K562 (cell line): ENCODE results near the gene ASPRV1. TPM values are rescaled to one million over a fixed set of nuclear protein-coding genes. Genes with fewer than 3 reads are reported as not detected.

Source experiments
- ATAC-seq: fragments of 200-7000 bp; cut with Tn5 transposase; 3 replicates; pipeline ENCODE4 v1.9.1; 2020; ENCODE audit warnings: moderate library complexity
- BruUV-seq: library from RNA; stranded (reverse); fragments of 400-500 nt; replicated peaks from 2 replicates; lab custom pipeline; 2021; lab: Mats Ljungman, UMichigan
- CTCF ChIA-PET: fragments of 300-600 bp; formaldehyde crosslinking; extraction: SDS; loops from one replicate; lab custom pipeline; 2021; ENCODE audit warnings: low intra/inter-chr PET ratio; lab: Yijun Ruan, JAX
- POLR2A ChIA-PET: fragments of 300-600, 350-650 bp; sonication (Branson Sonifier 250); formaldehyde crosslinking; extraction: SDS; loops from one replicate; lab custom pipeline; 2021; ENCODE audit warnings: antibody characterized with exemption, inconsistent platforms; lab: Yijun Ruan, JAX
- DNase-seq, 4 experiments: peaks; one replicate each; pipeline versions ENCODE4 v3.0.0 to v3.0.0-alpha.2; 2011 to 2018; ENCODE audit warnings: low spot score in 3 of 4, mixed read lengths in 3 of 4; ENCODE audit errors: extremely low read depth in 1 of 4
- FAIRE-seq: peaks from 2 replicates; lab custom pipeline; 2011; peaks lifted over from hg19 to GRCh38; lab: Jason Lieb, UNC
- H2AFZ ChIP-seq: 2 replicates; pipeline ENCODE4 v1.6.0; 2011; ENCODE audit warnings: low read depth, low read length, control low read depth, inconsistent platforms
- H3K27ac ChIP-seq: fragments of 200-600 bp; 3 replicates; pipeline ENCODE4 v1.8.0; 2011; ENCODE audit warnings: low read depth, mild to moderate bottlenecking, control low read depth, inconsistent platforms, low read length, moderate library complexity, mixed read lengths; ENCODE audit errors: extremely low read depth
- H3K27me3 ChIP-seq, 2 experiments: fragments of 300-600 bp in 1 of 2; 2 replicates in 1 of 2; 3 replicates in 1 of 2; pipeline versions ENCODE4 v1.6.0 to v1.8.0; 2011; ENCODE audit warnings: inconsistent platforms in 2 of 2, low read length in 2 of 2, mild to moderate bottlenecking in 1 of 2, mixed read lengths in 1 of 2, moderate library complexity in 1 of 2; ENCODE audit not compliant: control insufficient read depth in 2 of 2, insufficient read depth in 2 of 2
- H3K36me3 ChIP-seq: fragments of 300-600 bp; 3 replicates; pipeline ENCODE4 v1.8.0; 2011; ENCODE audit warnings: mild to moderate bottlenecking, low read length, inconsistent platforms; ENCODE audit not compliant: control insufficient read depth, insufficient read depth
- H3K4me1 ChIP-seq, 2 experiments: fragments of 200-600 bp in 1 of 2; replicated peaks in 1 of 2; 2 replicates in 1 of 2; 3 replicates in 1 of 2; pipeline versions ENCODE4 v1.5.1 to v1.8.0; 2011; ENCODE audit warnings: inconsistent platforms in 2 of 2, low read length in 2 of 2, mild to moderate bottlenecking in 1 of 2, mixed read lengths in 1 of 2, moderate library complexity in 1 of 2; ENCODE audit not compliant: control insufficient read depth in 2 of 2, insufficient read depth in 2 of 2
- H3K4me2 ChIP-seq: 2 replicates; pipeline ENCODE4 v1.6.1; 2011; ENCODE audit warnings: low read length, control low read depth, inconsistent platforms, mixed read lengths; ENCODE audit not compliant: insufficient read depth
- H3K4me3 ChIP-seq: fragments of 200-600 bp; sonication (generic), shearing (Covaris generic); 2 replicates; pipeline ENCODE4 v1.5.1; 2016; ENCODE audit warnings: control low read depth, inconsistent platforms
- H3K79me2 ChIP-seq: fragments of 200-600 bp; 3 replicates; pipeline ENCODE4 v1.8.0; 2011; ENCODE audit warnings: low read length, inconsistent platforms; ENCODE audit not compliant: control insufficient read depth, insufficient read depth
- H3K9ac ChIP-seq, 2 experiments: 2 replicates each; pipeline versions ENCODE4 v1.6.0 to v1.6.1; 2011; ENCODE audit warnings: low read depth in 2 of 2, low read length in 2 of 2, control low read depth in 1 of 2, inconsistent platforms in 1 of 2, mild to moderate bottlenecking in 1 of 2, mixed read lengths in 1 of 2; ENCODE audit not compliant: insufficient read depth in 1 of 2
- H3K9me1 ChIP-seq: one replicate; pipeline ENCODE4 v1.6.0; 2011; ENCODE audit warnings: inconsistent platforms, mild to moderate bottlenecking, low read length, moderate library complexity; ENCODE audit not compliant: control insufficient read depth, insufficient read depth
- H3K9me3 ChIP-seq: replicated peaks from 2 replicates; pipeline ENCODE4 v1.5.1; 2011; ENCODE audit warnings: low read depth, low read length, inconsistent platforms; ENCODE audit not compliant: control insufficient read depth, insufficient read depth
- H4K20me1 ChIP-seq: replicated peaks from 2 replicates; pipeline ENCODE4 v1.6.1; 2011; ENCODE audit warnings: low read length, inconsistent platforms, mixed read lengths; ENCODE audit not compliant: control insufficient read depth, insufficient read depth
- ARHGAP35 ChIP-seq: fragments of 450-650 bp; IDR thresholded peaks from 2 replicates; pipeline ENCODE4 v1.6.1; 2018; ENCODE audit not compliant: partially characterized antibody
- BACH1 ChIP-seq: fragments of 200-800 bp; sonication (Bioruptor generic); IDR thresholded peaks from 2 replicates; pipeline ENCODE4 v1.6.1; 2016; ENCODE audit warnings: missing genetic modification characterization, missing compliant biosample characterization
- CXXC5 ChIP-seq: fragments of 250-450 bp; sonication (Bioruptor Pico); IDR thresholded peaks from 2 replicates; pipeline ENCODE4 v1.8.0; 2022; ENCODE audit warnings: inconsistent platforms, mild to moderate bottlenecking, moderate library complexity
- DIDO1 ChIP-seq: fragments of 450-650 bp; IDR thresholded peaks from 2 replicates; pipeline ENCODE4 v1.6.1; 2016; ENCODE audit warnings: low read depth, missing biosample characterization, missing genetic modification characterization
- EP300 ChIP-seq: IDR thresholded peaks from 2 replicates; pipeline ENCODE4 v1.6.1; 2012; ENCODE audit warnings: low read length, improper control_type of control experiment
- ETV1 ChIP-seq: fragments of 450-650 bp; conservative IDR thresholded peaks from 2 replicates; pipeline ENCODE4 v1.6.1; 2016; ENCODE audit warnings: missing genetic modification characterization, control low read depth, low read depth, missing compliant biosample characterization
- FOXJ2 ChIP-seq: fragments of 200-800 bp; sonication (Bioruptor generic); IDR thresholded peaks from 2 replicates; pipeline ENCODE4 v1.6.1; 2016; ENCODE audit warnings: missing genetic modification characterization, missing compliant biosample characterization
- HEY1 ChIP-seq: fragments of 250-450 bp; sonication (Bioruptor Pico); IDR thresholded peaks from 2 replicates; pipeline ENCODE4 v1.5.0; 2020; ENCODE audit warnings: mild to moderate bottlenecking, moderate library complexity, borderline replicate concordance
- KDM1A ChIP-seq, 2 experiments: fragments of 450-650 bp; IDR thresholded peaks; 2 replicates each; pipeline ENCODE4 v1.6.1; 2016; ENCODE audit warnings: mild to moderate bottlenecking in 2 of 2
- KDM4B ChIP-seq, 2 experiments: fragments of 450-650 bp in 1 of 2; sonication (generic) in 1 of 2; IDR thresholded peaks; 2 replicates each; pipeline ENCODE4 v1.6.1; 2016 to 2017; ENCODE audit warnings: borderline replicate concordance in 2 of 2, antibody characterized with exemption in 1 of 2, low read depth in 1 of 2, mild to moderate bottlenecking in 1 of 2
- MYNN ChIP-seq, 2 experiments: sonication (generic); formaldehyde crosslinking in 1 of 2; IDR thresholded peaks; 2 replicates each; pipeline versions ENCODE4 v1.5.0 to v1.6.1; 2016 to 2020; ENCODE audit warnings: antibody characterized with exemption in 1 of 2, missing genetic modification reagents in 1 of 2
- NCOA1 ChIP-seq: fragments of 450-650 bp; IDR thresholded peaks from 2 replicates; pipeline ENCODE4 v1.6.1; 2016; ENCODE audit warnings: low read depth
- PHF20 ChIP-seq: fragments of 450-650 bp; IDR thresholded peaks from 2 replicates; pipeline ENCODE4 v1.6.1; 2018; ENCODE audit not compliant: partially characterized antibody
- PTTG1 ChIP-seq: fragments of 450-650 bp; IDR thresholded peaks from 2 replicates; pipeline ENCODE4 v1.6.1; 2016; ENCODE audit warnings: low read depth, mild to moderate bottlenecking, missing genetic modification characterization, missing compliant biosample characterization
- RBM39 ChIP-seq: fragments of 200-400 bp; formaldehyde crosslinking; optimal IDR thresholded peaks from 2 replicates; pipeline ENCODE3; 2018; ENCODE audit warnings: low read depth, low read length
- SMARCB1 ChIP-seq: IDR thresholded peaks from 2 replicates; pipeline ENCODE4 v1.6.1; 2011; ENCODE audit warnings: improper control_type of control experiment, low read depth; ENCODE audit not compliant: insufficient read length
- TCF3 ChIP-seq: sonication (generic); formaldehyde crosslinking; IDR thresholded peaks from 2 replicates; pipeline ENCODE4 v1.4.0; 2020; ENCODE audit warnings: mild to moderate bottlenecking, missing genetic modification reagents
- ZC3H11A ChIP-seq: IDR thresholded peaks from 2 replicates; pipeline ENCODE4 v1.6.1; 2012; ENCODE audit warnings: low read depth, low read length, improper control_type of control experiment
- ZNF146 ChIP-seq: IDR thresholded peaks from one replicate; pipeline ENCODE4 v1.6.1; 2018; ENCODE audit warnings: missing compliant biosample characterization; ENCODE audit not compliant: unreplicated experiment
- WGBS: fragments of 100-300 bp; shearing (Covaris generic); methylation state at CpG from one replicate; pipeline ENCODE4 v1.1.6; 2016; ENCODE audit warnings: low coverage, mixed read lengths; ENCODE audit not compliant: insufficient coverage; ENCODE audit errors: missing lambda C conversion rate; 5-methylcytosine and 5-hydroxymethylcytosine counted together
- in situ Hi-C: fragments of 300-500 bp; cut with MboI; formaldehyde crosslinking; loops from 4 replicates; pipeline ENCODE4 v1.15.0; 2018; ENCODE audit warnings: inconsistent platforms, mixed read lengths
- intact Hi-C: fragments of 100-400 bp; cut with micrococcal nuclease; formaldehyde crosslinking; loops from 2 replicates; pipeline ENCODE4 v1.14.2; 2022
- polyA plus RNA-seq, 8 experiments: library from polyadenylated mRNA; depleted of rRNA in 4 of 8; stranded (reverse) in 5 of 8; unstranded in 3 of 8; fragments of >200 nt; fragmentation: Nextera tagmentation in 2 of 8; fragmentation: Illumina TruSeq in 1 of 8; extraction: Ambion mirVana in 2 of 8; extraction: Trizol in 1 of 8; gene quantifications; 2 replicates each; pipeline versions ENCODE4 v1.2.1 to v1.2.3, GENCODE V29; 2011 to 2014; ENCODE audit warnings: inconsistent platforms in 1 of 8, missing spikeins in 1 of 8
- total RNA-seq, 7 experiments: library from RNA; depleted of rRNA in 6 of 7; stranded (reverse); fragments of >200 nt in 6 of 7; fragmentation: Illumina TruSeq in 2 of 7; extraction: Trizol in 2 of 7; gene quantifications; 2 replicates each; pipeline versions ENCODE4 v1.2.1 to v1.2.3, GENCODE V29; 2011 to 2021; ENCODE audit warnings: low replicate concordance in 1 of 7
- TF ChIP-seq, protein P1 (sequence below): fragments of 250-450 bp; sonication (Bioruptor Pico); IDR thresholded peaks from 2 replicates; pipeline ENCODE4 v1.5.1; 2021; ENCODE audit warnings: mild to moderate bottlenecking

The ASPRV1 gene
- total and polyA plus RNA-seq, 9 of the 15 experiments (the other 6 are each of a cell fraction or from before 2014, with no cell fraction given) = 0.17 to 0.72 (median 0.47) TPM; not detected in 1

DNA sequence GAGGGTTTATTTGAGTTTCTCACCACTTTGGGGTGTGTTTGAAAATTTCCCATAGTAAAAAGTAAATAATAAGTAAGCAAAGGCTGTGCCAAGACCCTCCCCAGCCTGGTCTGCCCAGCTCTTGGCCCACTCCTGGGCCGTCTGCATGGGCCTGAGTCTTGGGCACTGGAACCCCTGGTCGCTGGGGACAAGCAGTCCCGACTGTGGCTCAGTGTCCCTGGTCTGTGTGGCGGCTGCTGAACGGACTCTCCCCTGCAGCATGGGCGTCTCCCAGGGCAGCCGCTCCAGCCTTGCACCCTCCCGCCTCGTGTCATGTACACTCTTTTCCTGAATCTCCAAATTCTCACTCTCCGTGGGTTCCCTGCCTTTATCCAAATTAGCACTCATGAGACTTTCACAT lies 7.2 kb upstream of the ASPRV1 start:
- Histone ChIP-seq H3K9me3 (no peaks in the 10 kb centered on the region), H2AFZ (no peak overlapping the region), H3K9me1 (no peaks in the 10 kb centered on the region), H3K4me2 (no peak overlapping the region), H3K36me3 (no peaks in the 10 kb centered on the region), H3K79me2 (no peaks in the 10 kb centered on the region), H3K4me3 (no peak overlapping the region), H4K20me1 (no peaks in the 10 kb centered on the region; the same call in 1 of the 2 replicates), H3K4me1 (peaks cover 15 to 20% of the 10 kb centered on the region in 2 experiments), H3K27ac (no peak overlapping the region), H3K9ac (0 out of 4 replicates have a peak overlapping the region, but pooled peaks of 1 of the 2 experiments have one; percentile 69), H3K27me3 (no peaks in the 10 kb centered on the region)
- ATAC-seq (no peak), DNase-seq (no peak), FAIRE-seq (no peak)
- POLR2A ChIA-PET = no interaction called here
- in situ Hi-C loops (no loop called here), intact Hi-C loops (no loop called here)
- CTCF ChIA-PET = no interaction called here
- WGBS = 71% methylated on average over 10 of the region's 10 CpGs
- BruUV-seq = no TSS peak
- TF ChIP-seq EP300 (no peak), DIDO1 (tag) (no peak), SMARCB1 (no peak), TCF3 (no peak), PTTG1 (tag) (no peak), ARHGAP35 (no peak), HEY1 (CRISPR knock-in tag) (no peak), BACH1 (tag) (no peak), ETV1 (no peak), CXXC5 (CRISPR knock-in tag) (no peak), RBM39 (no peak), KDM1A (IDR thresholded peaks at IDR 0.05) (no peak), ZC3H11A (no peak), MYNN (IDR thresholded peaks at IDR 0.05) (no peak), MYNN (CRISPR knock-in tag; IDR thresholded peaks at IDR 0.05) (no peak), NCOA1 (no peak), KDM4B (IDR thresholded peaks at IDR 0.05; ENCODE audit: borderline replicate concordance in 2 of 2, low read depth in 1 of 2) (no peak), FOXJ2 (tag) (no peak), PHF20 (no peak), ZNF146 (no peak)
- TF ChIP-seq, protein P1, sequence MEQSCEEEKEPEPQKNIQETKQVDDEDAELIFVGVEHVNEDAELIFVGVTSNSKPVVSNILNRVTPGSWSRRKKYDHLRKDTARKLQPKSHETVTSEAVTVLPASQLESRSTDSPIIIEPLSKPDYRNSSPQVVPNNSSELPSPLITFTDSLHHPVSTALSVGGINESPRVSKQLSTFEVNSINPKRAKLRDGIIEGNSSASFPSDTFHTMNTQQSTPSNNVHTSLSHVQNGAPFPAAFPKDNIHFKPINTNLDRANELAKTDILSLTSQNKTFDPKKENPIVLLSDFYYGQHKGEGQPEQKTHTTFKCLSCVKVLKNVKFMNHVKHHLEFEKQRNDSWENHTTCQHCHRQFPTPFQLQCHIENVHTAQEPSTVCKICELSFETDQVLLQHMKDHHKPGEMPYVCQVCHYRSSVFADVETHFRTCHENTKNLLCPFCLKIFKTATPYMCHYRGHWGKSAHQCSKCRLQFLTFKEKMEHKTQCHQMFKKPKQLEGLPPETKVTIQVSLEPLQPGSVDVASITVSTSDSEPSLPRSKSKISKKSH (CRISPR knock-in tag) = no peak
